Gastroesophageal sphincter (tissue), 4 donors: Measurements from ENCODE around the gene PPP1R10. TPM values are rescaled to one million over a fixed set of nuclear protein-coding genes. Genes with fewer than 3 reads are reported as not detected.

Experiments used
- ATAC-seq: fragments of 150-250 bp; one replicate; pipeline ENCODE4 v1.9.1; 2016; ENCODE audit warnings: mild to moderate bottlenecking, moderate library complexity
- H3K27ac ChIP-seq, 4 donors: fragments of 200-600 bp; sonication (generic) in 3 of 4; 1 replicate in 3 of 4; 2 replicates in 1 of 4; pipeline ENCODE4 v1.5.1; 2016 to 2019
- H3K27me3 ChIP-seq: fragments of 200-600 bp; sonication (generic); one replicate; pipeline ENCODE4 v1.5.1; 2019
- H3K36me3 ChIP-seq, 2 donors: fragments of 200-600 bp; sonication (generic); one replicate each; pipeline ENCODE4 v1.5.1; 2019; ENCODE audit warnings: control low read depth in 1 of 2
- H3K4me1 ChIP-seq, 3 donors: fragments of 200-600 bp; sonication (generic); 1 replicate in 2 of 3; 2 replicates in 1 of 3; pipeline ENCODE4 v1.5.1; 2016 to 2019; ENCODE audit warnings: control low read depth in 2 of 3
- H3K4me3 ChIP-seq, 2 donors: fragments of 200-600 bp; sonication (generic); one replicate each; pipeline ENCODE4 v1.5.1; 2019; ENCODE audit warnings: mild to moderate bottlenecking in 1 of 2, moderate library complexity in 1 of 2
- H3K9me3 ChIP-seq, 3 donors: fragments of 200-600 bp; sonication (generic); one replicate each; pipeline ENCODE4 v1.5.1; 2017 to 2019; ENCODE audit warnings: control low read depth in 2 of 3
- CTCF ChIP-seq, 4 experiments: fragments of 200-600 bp in 2 of 4; fragments of 450-650 bp in 2 of 4; sonication (generic) in 1 of 4; IDR thresholded peaks; one replicate each; pipeline ENCODE4 v1.5.1; 2017 to 2019; ENCODE audit warnings: antibody characterized with exemption in 4 of 4, mild to moderate bottlenecking in 2 of 4, moderate library complexity in 2 of 4
- EP300 ChIP-seq: sonication (generic); formaldehyde crosslinking; IDR thresholded peaks from one replicate; pipeline ENCODE4 v1.6.1; 2017; ENCODE audit warnings: antibody characterized with exemption, mild to moderate bottlenecking
- POLR2A ChIP-seq, 2 donors: fragments of 450-650 bp; IDR thresholded peaks; one replicate each; pipeline ENCODE4 v1.6.1; 2017; ENCODE audit warnings: antibody characterized with exemption in 2 of 2, mild to moderate bottlenecking in 2 of 2, moderate library complexity in 1 of 2
- POLR2AphosphoS5 ChIP-seq: sonication (generic); formaldehyde crosslinking; IDR thresholded peaks from one replicate; pipeline ENCODE4 v1.6.1; 2017; ENCODE audit warnings: antibody characterized with exemption
- WGBS, 2 donors: methylation state at CpG; one replicate each; pipeline ENCODE4 v1.1.5; 2018; ENCODE audit warnings: low coverage in 1 of 2; 5-methylcytosine and 5-hydroxymethylcytosine counted together
- total RNA-seq, 4 donors: library from RNA; depleted of rRNA; stranded (reverse); fragments of >200 nt; gene quantifications; one replicate each; pipeline ENCODE4 v1.1.0, GENCODE V29; 2016

The PPP1R10 gene
- total RNA-seq, 4 donors from 2014 or later = 26.7 to 50.4 (median 37.9) TPM

- peak; percentile 94 for ATAC-seq
Measured at GRCh38 chr6:30646450-30647241, 29.6 kb upstream of the PPP1R10 start, which contains the start of gene C6orf136. Gene C6orf136, plus strand, starts transcription at chr6:30647133. Its CDS starts 99 bp downstream, at chr6:30647232.

GRCh38 chr6:30645989-30646388 is 28.9 kb upstream of the PPP1R10 start:
- Histone ChIP-seq H3K36me3 (peaks cover 0 to 62% of the 10 kb centered on the region in 2 donors), H3K27ac (peak overlapping the region in 2 of 4 donors; percentile 97), H3K9me3 (no peaks in the 10 kb centered on the region), H3K27me3 (no peaks in the 10 kb centered on the region), H3K4me3 (no peak overlapping the region), H3K4me1 (peaks cover 0 to 33% (median 9%) of the 10 kb centered on the region in 3 donors)
- WGBS, 2 donors = 23 to 83% methylated on average over 1 of the region's 1 CpG
- ATAC-seq = no peak
- TF ChIP-seq EP300 = no peak
- no peak for TF ChIP-seq POLR2A (IDR thresholded peaks at IDR 0.05)

More at GRCh38 chr6:30646450-30647241, 29.6 kb upstream of the PPP1R10 start, which contains the start of gene C6orf136:
- 18 to 32% methylated on average over 8 of the region's 37 CpGs for WGBS, 2 donors
- no peaks in the 10 kb centered on the region for H3K27me3 ChIP-seq
- no peaks in the 10 kb centered on the region for H3K9me3 ChIP-seq
- peak within 1 kb of the TSS; percentile 84 to 87 for H3K4me3 ChIP-seq
- peak within 1 kb of the TSS; percentile 90 to 99 (median 97) for H3K27ac ChIP-seq
- H3K36me3 ChIP-seq = peaks cover 0 to 62% of the 10 kb centered on the region in 2 donors
- H3K4me1 ChIP-seq = peaks cover 0 to 33% (median 9%) of the 10 kb centered on the region in 3 donors
- TF ChIP-seq POLR2AphosphoS5 (no peak), POLR2A (IDR thresholded peaks at IDR 0.05) (no peak), CTCF (IDR thresholded peaks at IDR 0.05) (peak in 2 of 4 experiments; percentile 5 to 7)

GRCh38 chr6:30644769-30645168 is 27.7 kb upstream of the PPP1R10 start:
- H3K36me3 ChIP-seq = peaks cover 0 to 63% of the 10 kb centered on the region in 2 donors
- WGBS, 2 donors = 66 to 77% methylated on average over 5 of the region's 5 CpGs
- ATAC-seq = no peak
- no peak overlapping the region for H3K4me3 ChIP-seq
- H3K9me3 ChIP-seq = no peaks in the 10 kb centered on the region
- no peaks in the 10 kb centered on the region for H3K27me3 ChIP-seq
- TF ChIP-seq POLR2AphosphoS5 = no peak
- no peak for TF ChIP-seq POLR2A (IDR thresholded peaks at IDR 0.05)
- TF ChIP-seq CTCF (IDR thresholded peaks at IDR 0.05) = no peak
- no peak for TF ChIP-seq EP300
- no peak overlapping the region for H3K27ac ChIP-seq
- H3K4me1 ChIP-seq = peaks cover 0 to 33% (median 9%) of the 10 kb centered on the region in 3 donors

GRCh38 chr6:30643656-30644055 is 26.6 kb upstream of the PPP1R10 start:
- no peak for TF ChIP-seq EP300
- peaks cover 0 to 23% (median 9%) of the 10 kb centered on the region in 3 donors for H3K4me1 ChIP-seq
- H3K4me3 ChIP-seq = no peak overlapping the region
- WGBS, 2 donors = 86 to 94% methylated on average over 2 of the region's 2 CpGs
- H3K9me3 ChIP-seq = no peaks in the 10 kb centered on the region
- H3K27me3 ChIP-seq = no peaks in the 10 kb centered on the region
- no peak overlapping the region for H3K27ac ChIP-seq
- H3K36me3 ChIP-seq = peaks cover 0 to 72% of the 10 kb centered on the region in 2 donors
- no peak for ATAC-seq

GRCh38 chr6:30641048-30641447 is 24.0 kb upstream of the PPP1R10 start:
- Histone ChIP-seq H3K27me3 (no peaks in the 10 kb centered on the region), H3K27ac (no peak overlapping the region), H3K4me1 (peaks cover 0 to 5% (median 0%) of the 10 kb centered on the region in 3 donors), H3K4me3 (no peak overlapping the region), H3K36me3 (peaks cover 0 to 86% of the 10 kb centered on the region in 2 donors), H3K9me3 (no peaks in the 10 kb centered on the region)
- no peak for ATAC-seq
- TF ChIP-seq POLR2AphosphoS5 (no peak), EP300 (no peak), CTCF (IDR thresholded peaks at IDR 0.05) (no peak), POLR2A (IDR thresholded peaks at IDR 0.05) (no peak)
- no CpG with 5 or more reads among the region's 1 CpG for WGBS, 2 donors

GRCh38 chr6:30640481-30640880 is 23.4 kb upstream of the PPP1R10 start:
- no peak overlapping the region for H3K4me3 ChIP-seq
- H3K27me3 ChIP-seq = no peaks in the 10 kb centered on the region
- ATAC-seq = no peak
- no peak for TF ChIP-seq CTCF (IDR thresholded peaks at IDR 0.05)
- TF ChIP-seq EP300 = no peak
- no peak for TF ChIP-seq POLR2A (IDR thresholded peaks at IDR 0.05)
- no peak for TF ChIP-seq POLR2AphosphoS5
- peaks cover 0 to 81% of the 10 kb centered on the region in 2 donors for H3K36me3 ChIP-seq
- no peaks in the 10 kb centered on the region for H3K4me1 ChIP-seq
- no peak overlapping the region for H3K27ac ChIP-seq
- H3K9me3 ChIP-seq = no peaks in the 10 kb centered on the region
- WGBS, 2 donors = 60 to 71% methylated on average over 1 to 3 of the region's 10 CpGs
